Mesothelial cell of epicardium (in vitro differentiated cells): ENCODE measurements around the gene AUP1. TPM values are rescaled to one million over a fixed set of nuclear protein-coding genes. Genes with fewer than 3 reads are reported as not detected.

Experiments used
- DNase-seq, 2 experiments: peaks; one replicate each; pipeline ENCODE4 v3.0.0; 2021; ENCODE audit warnings: low spot score in 2 of 2; ENCODE audit not compliant: unreplicated experiment in 2 of 2
- H3K27ac Mint-ChIP-seq: 2 replicates; pipeline ENCODE4 v1.8.0; 2021; ENCODE audit warnings: mixed read lengths
- H3K27me3 Mint-ChIP-seq: 2 replicates; pipeline ENCODE4 v1.8.0; 2021; ENCODE audit warnings: low read depth, mixed read lengths
- H3K36me3 Mint-ChIP-seq: 2 replicates; pipeline ENCODE4 v1.8.0; 2021; ENCODE audit warnings: mixed read lengths
- H3K4me1 Mint-ChIP-seq: 2 replicates; pipeline ENCODE4 v1.8.0; 2021; ENCODE audit warnings: mixed read lengths
- H3K4me3 Mint-ChIP-seq: 2 replicates; pipeline ENCODE4 v1.8.0; 2021; ENCODE audit warnings: mild to moderate bottlenecking, moderate library complexity, mixed read lengths
- H3K9me3 Mint-ChIP-seq: 2 replicates; pipeline ENCODE4 v1.8.0; 2021; ENCODE audit warnings: mixed read lengths
- CTCF ChIP-seq: fragments of 200-600 bp; sonication (generic); IDR thresholded peaks from one replicate; pipeline ENCODE4 v1.5.0; 2021; ENCODE audit warnings: antibody characterized with exemption; ENCODE audit not compliant: unreplicated experiment
- total RNA-seq: library from RNA; stranded (reverse); gene quantifications from 3 replicates; pipeline ENCODE4 v1.2.1, GENCODE V29; 2021

The AUP1 gene
- total RNA-seq, 1 donor from 2014 or later, result 86.2 TPM

DNA sequence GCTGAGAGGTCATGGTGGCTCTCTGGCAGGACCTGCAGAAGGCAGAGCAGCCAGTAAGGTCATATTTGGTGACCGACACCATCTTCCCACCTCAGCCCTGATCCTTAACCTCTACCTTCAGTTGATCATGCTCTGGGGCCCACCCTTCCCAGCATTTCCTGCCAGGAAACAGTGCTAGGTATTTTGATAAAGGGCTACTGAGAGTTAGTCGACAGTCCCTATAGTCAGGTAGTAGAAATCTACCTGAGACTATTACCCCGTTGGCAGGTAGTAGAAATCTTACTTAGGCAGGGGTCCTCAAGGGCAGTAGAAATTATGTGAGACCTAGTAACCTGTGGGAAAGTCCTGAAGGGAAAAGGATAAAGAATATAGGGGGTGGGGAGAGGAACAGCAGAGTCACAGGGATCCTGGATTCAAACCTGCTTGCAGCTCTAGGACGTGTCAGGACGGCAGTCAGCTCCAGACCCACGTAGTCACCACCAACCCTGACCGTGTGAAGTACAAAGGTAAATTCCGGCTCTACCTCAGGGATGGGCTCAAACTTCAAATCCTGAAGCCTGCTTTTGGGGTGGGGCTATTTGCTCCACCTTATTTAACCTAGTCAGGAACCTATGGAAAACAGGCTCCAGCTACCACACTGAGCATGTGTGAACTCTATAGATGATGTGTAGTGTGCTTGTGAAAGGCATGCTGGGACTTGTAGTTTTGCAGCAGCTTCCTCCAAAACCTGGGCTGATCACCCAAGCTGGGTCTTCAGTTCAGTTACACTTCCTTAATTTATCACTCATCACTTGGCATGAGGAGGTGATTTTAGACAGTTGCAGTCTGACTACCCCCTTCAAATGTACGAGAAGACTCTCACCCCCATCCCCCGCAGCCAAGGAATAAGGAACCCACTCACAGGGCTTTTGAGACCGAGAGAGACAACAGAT lies 3.5 kb downstream of the AUP1 start, which contains the start of gene DQX1:
Gene DQX1 (minus strand): TSS at position 515 of the 932 bp plus-strand sequence. CDS start 502 bp downstream, at position 13.
- Mint-ChIP-seq H3K4me3 (no peak within 1 kb of the TSS), H3K27ac (no peak within 1 kb of the TSS)
- DNase-seq, result no peak

DNA sequence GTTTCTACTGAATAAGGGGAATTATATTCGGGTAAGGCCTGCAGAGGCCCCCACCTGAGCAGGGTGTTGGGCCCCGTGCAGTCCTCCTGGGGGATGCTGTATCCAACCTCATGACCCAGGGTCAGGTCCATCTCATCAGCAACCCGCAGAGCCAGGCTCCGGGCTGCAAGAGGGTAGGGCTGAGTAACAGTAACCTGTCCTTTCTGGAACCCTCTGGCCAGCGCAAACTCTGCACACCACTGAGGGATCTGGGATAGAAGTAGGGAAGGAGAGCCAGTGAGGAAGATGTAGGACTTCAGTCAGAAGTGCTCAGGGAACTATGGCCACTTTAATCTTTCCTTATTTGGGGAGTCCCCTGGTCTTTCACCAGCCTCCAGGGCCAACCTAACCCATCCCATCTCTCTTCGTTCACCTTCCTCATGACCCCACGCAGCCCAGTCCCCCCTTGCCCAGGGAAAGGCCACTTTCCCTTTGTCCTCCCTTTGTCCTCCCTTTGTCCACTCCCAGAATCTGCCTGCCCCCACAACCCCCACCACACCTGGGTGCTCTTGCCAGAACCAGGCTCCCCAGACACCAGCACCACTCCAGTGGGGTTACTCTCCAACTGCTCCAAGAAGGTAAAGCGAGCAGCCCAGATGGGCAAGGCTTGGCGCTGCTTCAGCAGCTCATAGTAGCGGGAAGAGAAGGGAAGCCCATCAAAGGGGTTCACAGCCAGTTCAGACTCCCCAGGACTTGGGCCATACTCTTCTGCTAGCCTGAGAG lies 4.4 kb downstream of the AUP1 start:
- Mint-ChIP-seq H3K27ac (no peak overlapping the region), H3K4me3 (no peak overlapping the region), H3K36me3 (peaks cover 24% of the 10 kb centered on the region), H3K9me3 (peaks cover 6% of the 10 kb centered on the region), H3K27me3 (peaks cover 35% of the 10 kb centered on the region), H3K4me1 (peaks cover 13% of the 10 kb centered on the region)
- DNase-seq, result no peak
- TF ChIP-seq CTCF, result no peak

More for the DNA sequence above, 3.5 kb downstream of the AUP1 start, which contains the start of gene DQX1:
- TF ChIP-seq CTCF, result no peak
- H3K9me3 Mint-ChIP-seq, result peaks cover 6% of the 10 kb centered on the region
- peaks cover 27% of the 10 kb centered on the region for H3K27me3 Mint-ChIP-seq
- H3K4me1 Mint-ChIP-seq, result peaks cover 19% of the 10 kb centered on the region
- peaks cover 24% of the 10 kb centered on the region for H3K36me3 Mint-ChIP-seq

- no peak overlapping the region for H3K27ac Mint-ChIP-seq
- H3K36me3 Mint-ChIP-seq, result peaks cover 24% of the 10 kb centered on the region
- peaks cover 11% of the 10 kb centered on the region for H3K4me1 Mint-ChIP-seq
- no peak overlapping the region for H3K4me3 Mint-ChIP-seq
- peaks cover 47% of the 10 kb centered on the region for H3K27me3 Mint-ChIP-seq
- no peak for TF ChIP-seq CTCF
- H3K9me3 Mint-ChIP-seq, result peaks cover 6% of the 10 kb centered on the region
- no peak for DNase-seq
Measured at GRCh38 chr2:74524005-74524404, 5.5 kb downstream of the AUP1 start.

DNA sequence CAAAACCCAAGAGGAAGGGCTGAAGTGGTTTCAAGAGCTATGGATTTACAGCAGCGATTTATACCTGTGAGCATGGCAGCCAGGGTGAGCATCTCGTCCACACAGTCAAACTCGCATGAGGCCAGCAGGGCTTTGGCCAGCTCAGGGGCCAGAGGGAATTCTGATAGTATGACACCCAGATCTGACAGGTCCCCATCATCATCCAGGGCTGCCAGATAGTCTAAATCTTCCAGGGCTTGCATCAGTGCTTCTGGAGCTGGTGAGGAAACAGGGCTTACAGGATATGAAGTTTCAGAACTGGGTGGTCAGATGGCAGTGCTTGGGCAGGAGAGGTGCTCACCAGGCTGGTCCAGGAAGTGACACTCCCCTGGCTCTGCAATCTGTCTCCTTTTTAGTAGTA lies 7.0 kb downstream of the AUP1 start:
- peaks cover 62% of the 10 kb centered on the region for H3K27me3 Mint-ChIP-seq

More for the DNA sequence above, 7.0 kb downstream of the AUP1 start:
- Mint-ChIP-seq H3K4me3 (no peak overlapping the region), H3K27ac (no peak overlapping the region), H3K36me3 (peaks cover 22% of the 10 kb centered on the region), H3K9me3 (peaks cover 6% of the 10 kb centered on the region), H3K4me1 (no peaks in the 10 kb centered on the region)
- DNase-seq, result no peak
- TF ChIP-seq CTCF, result no peak
